AG09309 (cell line): ENCODE data around the gene SPINT3.

Experiments
- DNase-seq: peaks from one replicate; pipeline ENCODE4 v3.0.0-alpha.2; 2010; ENCODE audit warnings: low read depth
- H3K4me3 ChIP-seq: 2 replicates; pipeline ENCODE4 v1.5.1; 2011; ENCODE audit warnings: mild to moderate bottlenecking, low read depth, low read length, moderate library complexity; ENCODE audit not compliant: control insufficient read depth
- CTCF ChIP-seq: IDR thresholded peaks from 2 replicates; pipeline ENCODE4 v1.5.1; 2011; ENCODE audit warnings: mild to moderate bottlenecking, low read depth, low read length, inconsistent platforms; ENCODE audit not compliant: insufficient read depth, control insufficient read depth; ENCODE audit errors: missing control alignments

Gene SPINT3

GRCh38 chr20:45463709-45464108 lies 51.7 kb downstream of the SPINT3 start:
- H3K4me3 ChIP-seq, result no peak overlapping the region
- DNase-seq, result no peak
- TF ChIP-seq CTCF, result no peak

- DNase-seq, result no peak
- no peak overlapping the region for H3K4me3 ChIP-seq
- TF ChIP-seq CTCF, result no peak
Measured at GRCh38 chr20:45462711-45463509, 52.5 kb downstream of the SPINT3 start.
